Renal cortex interstitium (tissue), 15 donors: ENCODE results near the gene ERBB4. TPM values are rescaled to one million over a fixed set of nuclear protein-coding genes. Genes with fewer than 3 reads are reported as not detected.

Experiments
- DNase-seq, 11 donors: peaks; one replicate each; pipeline ENCODE4 v3.0.0-alpha.2; 2013; ENCODE audit warnings: low read depth in 9 of 11, low spot score in 4 of 11; ENCODE audit errors: extremely low read depth in 1 of 11
- long read RNA-seq, 16 experiments: transcript quantifications; one replicate each; lab custom pipeline, GENCODE V29; 2026
- polyA plus RNA-seq, 3 donors: library from polyadenylated mRNA; unstranded; fragments of 120-200 nt; gene quantifications; one replicate each; pipeline ENCODE4 v1.2.1, GENCODE V29; 2013; ENCODE audit not compliant: insufficient read length in 3 of 3

ERBB4 gene
- polyA plus RNA-seq: 10 to 100 TPM; 42.3 to 56.6 (median 54.7) TPM
- long read RNA-seq, donor 1: 0 reads
- long read RNA-seq, donor 2: 0 reads
- long read RNA-seq, donor 3, full-length matches to known transcripts: 2 of 2 reads
- long read RNA-seq, donor 3, partial matches to known transcripts: 0 of 2 reads
- long read RNA-seq, donor 3, other reads (novel, unspliced or antisense): 0 of 2 reads
- long read RNA-seq, donor 4, full-length matches to known transcripts: 1 of 1 reads
- long read RNA-seq, donor 4, partial matches to known transcripts: 0 of 1 reads
- long read RNA-seq, donor 4, other reads (novel, unspliced or antisense): 0 of 1 reads
- long read RNA-seq, donor 5: 0 reads
- long read RNA-seq, donor 6: 0 reads
- long read RNA-seq, donor 7: 0 reads
- long read RNA-seq, donor 8, full-length matches to known transcripts: 2 of 2 reads
- long read RNA-seq, donor 8, partial matches to known transcripts: 0 of 2 reads
- long read RNA-seq, donor 8, other reads (novel, unspliced or antisense): 0 of 2 reads
- long read RNA-seq, donor 9: 0 reads
- long read RNA-seq, donor 10: 0 reads
- long read RNA-seq, donor 11: 0 reads
- long read RNA-seq, donor 12, partial matches to known transcripts: 13 of 13 reads
- long read RNA-seq, donor 12, other reads (novel, unspliced or antisense): 0 of 13 reads
- long read RNA-seq, donor 13, full-length matches to known transcripts: 1 of 1 reads
- long read RNA-seq, donor 13, partial matches to known transcripts: 0 of 1 reads
- long read RNA-seq, donor 13, other reads (novel, unspliced or antisense): 0 of 1 reads
- long read RNA-seq, donor 14: 0 reads
- long read RNA-seq, donor 15: 0 reads
- long read RNA-seq, donor 16, full-length matches to known transcripts: 1 of 1 reads
- long read RNA-seq, donor 16, partial matches to known transcripts: 0 of 1 reads
- long read RNA-seq, donor 16, other reads (novel, unspliced or antisense): 0 of 1 reads

- DNase-seq: peak in 6 of 11 donors; percentile 5 to 28 (median 19)
These were observed at the start of gene ERBB4 for GRCh38 chr2:212538305-212539071. Gene ERBB4 (minus strand): TSS chr2:212538802. CDS start chr2:212538530, 272 bp downstream.

- no peak for DNase-seq
These were observed 41.5 kb upstream of the ERBB4 start for GRCh38 chr2:212580117-212580516.

- no peak for DNase-seq
These were observed 17.7 kb upstream of the ERBB4 start for GRCh38 chr2:212556296-212556695.

- DNase-seq: no peak
These were observed 15.6 kb upstream of the ERBB4 start for GRCh38 chr2:212554233-212554632.

DNA sequence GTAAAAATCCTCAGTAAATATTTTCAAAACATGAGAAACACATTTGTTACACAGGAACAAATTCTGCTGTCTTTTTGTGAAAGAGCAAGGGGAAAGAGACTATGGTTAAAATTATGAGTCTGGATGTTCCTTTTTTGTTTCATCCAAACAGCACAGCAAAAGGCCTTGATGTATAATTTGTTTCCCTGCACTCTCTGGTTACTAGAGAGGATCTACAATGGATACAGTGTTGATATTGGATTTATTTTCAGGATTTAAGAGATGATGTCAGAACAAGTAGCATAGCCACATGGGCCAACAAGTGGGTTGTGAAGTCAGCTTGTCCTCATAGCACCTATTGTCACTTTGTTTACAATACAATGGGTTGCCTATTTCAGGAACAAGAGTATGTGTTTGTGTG lies 11.3 kb upstream of the ERBB4 start:
- DNase-seq: no peak

GRCh38 chr2:212549463-212549862 lies 10.9 kb upstream of the ERBB4 start:
- no peak for DNase-seq

- DNase-seq: peak in 8 of 11 donors; percentile 22 to 63 (median 30)
These were observed 9.8 kb upstream of the ERBB4 start for GRCh38 chr2:212548455-212548819.

- DNase-seq: no peak
These were observed 9.3 kb upstream of the ERBB4 start for GRCh38 chr2:212547716-212548454.

GRCh38 chr2:212546669-212547068 lies 8.1 kb upstream of the ERBB4 start:
- DNase-seq: no peak

GRCh38 chr2:212540341-212540740 lies 1.7 kb upstream of the ERBB4 start:
- no peak for DNase-seq

- DNase-seq: peak in 6 of 11 donors; percentile 31 to 72 (median 48)
These were observed 674 bp upstream of the ERBB4 start for GRCh38 chr2:212539072-212539880.

DNA sequence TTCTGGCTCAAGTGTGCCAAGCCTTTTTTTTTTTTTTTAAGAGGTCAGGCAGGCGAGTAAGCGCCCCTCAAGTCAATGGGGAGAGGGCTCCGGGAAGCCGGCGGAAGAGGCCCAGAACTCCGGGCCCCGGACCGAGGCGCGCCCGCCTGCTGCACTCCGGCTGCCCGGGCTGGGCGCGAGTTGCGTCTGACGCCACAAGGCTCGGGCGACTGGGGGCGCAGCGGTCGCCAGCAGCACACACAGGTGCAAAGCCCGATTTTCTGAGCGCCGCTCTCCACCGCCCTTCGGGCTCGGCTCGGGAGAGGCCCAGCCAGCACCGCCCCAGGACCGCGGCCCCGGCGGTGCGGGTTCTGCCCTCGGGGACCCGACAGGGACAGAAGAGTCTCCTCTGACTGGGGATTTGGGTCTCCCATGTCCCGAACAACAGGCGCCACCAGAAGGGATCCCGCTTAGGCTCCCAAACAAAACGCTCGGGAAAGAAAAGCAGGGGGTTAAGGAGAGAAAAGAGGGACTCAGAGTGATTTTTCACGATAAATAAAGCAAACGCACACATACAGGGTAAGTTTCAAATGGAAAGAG lies 787 bp downstream of the ERBB4 start:
- peak in 4 of 11 donors; percentile 18 to 27 (median 20) for DNase-seq

GRCh38 chr2:212536817-212537725 lies 1.5 kb downstream of the ERBB4 start:
- peak in 5 of 11 donors; percentile 11 to 24 (median 11) for DNase-seq

DNA sequence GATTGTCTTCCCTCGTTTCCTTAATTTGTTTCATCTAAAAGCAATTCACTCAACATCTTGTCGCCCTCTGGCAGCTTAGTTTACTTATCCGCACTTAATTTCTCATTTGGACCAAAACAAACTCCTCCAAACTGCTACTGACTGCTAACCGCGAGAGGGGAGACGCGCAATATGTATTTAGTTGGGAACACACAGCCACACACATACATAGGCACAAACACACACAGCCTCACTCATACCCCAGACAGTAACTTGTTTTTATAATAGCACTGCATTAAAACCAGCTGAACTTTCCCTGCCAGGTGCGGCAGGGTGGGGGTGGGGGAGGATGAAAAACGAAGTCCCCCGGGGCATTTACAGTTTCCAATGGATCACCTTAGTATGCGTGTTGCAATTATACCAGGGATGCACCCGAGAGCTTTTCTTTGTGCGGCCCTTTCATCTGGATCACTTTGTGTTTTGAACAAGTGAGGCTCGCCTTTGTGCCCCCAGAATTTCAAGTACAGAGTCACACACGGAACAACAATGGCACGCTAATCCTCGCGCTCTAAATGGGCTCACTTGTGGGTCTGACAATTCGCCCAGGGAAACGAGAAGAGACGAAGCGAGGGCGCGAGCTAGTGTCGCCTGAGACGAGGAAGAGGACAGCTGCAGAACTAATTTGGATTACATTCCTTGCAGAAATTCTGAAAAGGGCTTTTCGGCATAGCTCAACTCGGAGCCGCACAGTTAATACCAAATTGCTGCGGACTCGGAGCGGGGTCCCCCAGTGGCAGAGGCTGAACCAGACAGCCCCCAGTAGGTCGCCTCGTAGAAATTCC lies 2.4 kb downstream of the ERBB4 start:
- peak in 6 of 11 donors; percentile 12 to 26 (median 20) for DNase-seq

DNA sequence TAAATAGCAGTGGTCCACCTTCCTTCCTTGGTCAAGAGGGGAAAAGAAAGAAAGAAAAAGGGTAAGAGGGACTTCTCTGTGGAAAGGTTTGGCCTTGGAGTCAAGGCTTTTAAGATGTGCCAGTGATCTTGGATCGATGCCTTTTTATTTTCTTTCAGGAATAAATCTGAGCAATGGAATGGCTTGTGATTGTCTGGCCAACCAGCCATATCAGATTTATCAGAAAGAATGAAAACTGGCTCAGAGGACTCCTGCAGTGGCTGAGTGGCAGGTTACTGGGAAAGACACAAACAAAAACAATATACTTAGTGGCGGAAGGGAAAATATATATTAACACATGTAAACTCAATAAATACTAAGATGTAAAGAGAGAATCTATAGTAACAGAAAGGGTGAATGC lies 4.3 kb downstream of the ERBB4 start:
- no peak for DNase-seq
